Fibroblast of the aortic adventitia (primary cell): ENCODE results near the gene C12orf42. TPM values are rescaled to one million over a fixed set of nuclear protein-coding genes. Genes with fewer than 3 reads are reported as not detected.
"Not testable (repeated sequence)": the region's sequence is repeated elsewhere in the genome, so short reads cannot be mapped to it uniquely, and the experiment has no call there.

Experiments used
- DNase-seq: peaks from one replicate; pipeline ENCODE4 v3.0.0-alpha.2; 2010; ENCODE audit warnings: low read depth
- H3K4me3 ChIP-seq: 2 replicates; pipeline ENCODE4 v1.5.1; 2011; ENCODE audit warnings: low read depth, mild to moderate bottlenecking, control low read depth, low read length, moderate library complexity
- total RNA-seq: library from RNA; depleted of rRNA; stranded (reverse); fragments of >200 nt; gene quantifications from 2 replicates; pipeline ENCODE4 v1.2.3, GENCODE V29; 2012; ENCODE audit warnings: low replicate concordance
- TF ChIP-seq, protein P1 (sequence below): IDR thresholded peaks from 2 replicates; pipeline ENCODE4 v1.5.1; 2011; ENCODE audit warnings: mild to moderate bottlenecking, low read length, control low read depth, inconsistent platforms; ENCODE audit not compliant: insufficient read depth

Gene C12orf42
- total RNA-seq, 1 donor = not detected

GRCh38 chr12:103444983-103445382 is 50.8 kb downstream of the C12orf42 start:
- TF ChIP-seq, protein P1, sequence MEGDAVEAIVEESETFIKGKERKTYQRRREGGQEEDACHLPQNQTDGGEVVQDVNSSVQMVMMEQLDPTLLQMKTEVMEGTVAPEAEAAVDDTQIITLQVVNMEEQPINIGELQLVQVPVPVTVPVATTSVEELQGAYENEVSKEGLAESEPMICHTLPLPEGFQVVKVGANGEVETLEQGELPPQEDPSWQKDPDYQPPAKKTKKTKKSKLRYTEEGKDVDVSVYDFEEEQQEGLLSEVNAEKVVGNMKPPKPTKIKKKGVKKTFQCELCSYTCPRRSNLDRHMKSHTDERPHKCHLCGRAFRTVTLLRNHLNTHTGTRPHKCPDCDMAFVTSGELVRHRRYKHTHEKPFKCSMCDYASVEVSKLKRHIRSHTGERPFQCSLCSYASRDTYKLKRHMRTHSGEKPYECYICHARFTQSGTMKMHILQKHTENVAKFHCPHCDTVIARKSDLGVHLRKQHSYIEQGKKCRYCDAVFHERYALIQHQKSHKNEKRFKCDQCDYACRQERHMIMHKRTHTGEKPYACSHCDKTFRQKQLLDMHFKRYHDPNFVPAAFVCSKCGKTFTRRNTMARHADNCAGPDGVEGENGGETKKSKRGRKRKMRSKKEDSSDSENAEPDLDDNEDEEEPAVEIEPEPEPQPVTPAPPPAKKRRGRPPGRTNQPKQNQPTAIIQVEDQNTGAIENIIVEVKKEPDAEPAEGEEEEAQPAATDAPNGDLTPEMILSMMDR = no peak
- H3K4me3 ChIP-seq = no peak overlapping the region
- DNase-seq = no peak

DNA sequence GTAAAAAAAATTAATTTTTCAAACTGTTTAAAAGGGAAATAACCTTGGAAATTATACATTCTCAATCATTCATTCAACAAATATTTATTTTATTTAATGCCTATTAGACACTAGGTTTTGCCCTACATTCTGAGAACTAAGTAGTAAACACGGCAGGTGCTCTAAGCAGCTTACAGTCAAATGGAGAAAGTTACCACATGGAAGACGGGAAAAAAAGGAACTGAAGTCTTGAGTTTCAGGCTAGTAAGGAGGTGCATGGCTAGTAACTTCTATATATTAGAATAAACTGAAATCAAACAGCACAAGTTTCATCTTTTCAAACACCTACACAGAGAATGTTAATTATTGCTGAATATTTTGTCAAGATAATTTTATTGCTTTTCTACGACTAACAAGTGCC is 52.9 kb downstream of the C12orf42 start:
- no peak overlapping the region for H3K4me3 ChIP-seq
- TF ChIP-seq, protein P1 = no peak
- DNase-seq = no peak

DNA sequence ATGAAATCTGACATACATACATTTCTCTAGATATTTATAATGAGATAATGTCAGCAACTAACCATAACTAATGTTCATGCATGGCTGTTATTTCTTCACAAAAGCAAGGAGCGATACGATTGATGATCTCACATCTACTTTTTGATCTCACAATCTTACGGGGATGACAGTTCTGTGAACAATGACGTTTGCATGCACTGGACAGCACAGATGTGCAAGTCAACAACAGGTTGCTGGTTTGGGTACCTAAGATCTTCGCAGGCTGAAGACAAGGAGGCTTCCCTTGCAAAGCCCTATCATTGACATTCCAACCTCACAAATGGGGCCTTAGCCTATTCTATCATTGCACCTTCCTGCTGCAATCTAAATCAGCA is 53.6 kb downstream of the C12orf42 start:
- DNase-seq = no peak
- no peak overlapping the region for H3K4me3 ChIP-seq
- TF ChIP-seq, protein P1 = no peak

DNA sequence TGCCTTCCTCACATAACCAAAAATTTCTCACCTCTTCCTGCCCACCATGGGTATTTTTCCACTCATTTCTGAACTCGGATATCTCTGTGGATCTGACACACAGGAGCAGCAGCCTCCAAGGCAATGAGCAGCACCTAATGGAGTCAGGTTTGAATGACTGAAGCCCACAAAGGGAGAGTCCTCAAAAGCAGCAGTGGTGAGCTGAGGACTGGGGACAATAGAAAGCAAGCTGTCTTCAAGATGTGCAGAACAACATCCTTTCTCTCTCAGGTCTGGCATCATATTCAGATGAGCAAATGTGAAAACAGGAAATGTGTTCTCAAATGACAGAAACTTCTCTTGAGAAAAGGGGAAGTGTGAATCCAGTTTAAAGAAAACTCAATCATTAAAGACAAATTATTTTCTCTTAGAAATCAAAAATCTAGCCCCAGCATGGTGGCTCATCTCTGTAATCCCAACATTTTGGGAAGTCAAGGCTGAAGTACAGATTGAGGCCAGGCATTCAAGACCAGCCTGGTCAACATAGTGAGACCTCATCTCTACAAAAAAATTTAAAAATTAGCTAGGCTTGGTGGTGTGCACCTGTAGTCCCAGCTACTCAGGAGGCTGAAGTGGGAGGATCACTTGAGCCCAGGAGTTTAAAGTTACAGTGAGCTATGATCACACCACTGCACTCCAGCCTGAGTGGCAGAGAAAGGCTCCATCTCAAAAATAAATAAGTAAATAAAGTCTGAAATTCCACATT is 54.2 kb downstream of the C12orf42 start:
- no peak for DNase-seq
- TF ChIP-seq, protein P1 = no peak
- H3K4me3 ChIP-seq = no peak overlapping the region

DNA sequence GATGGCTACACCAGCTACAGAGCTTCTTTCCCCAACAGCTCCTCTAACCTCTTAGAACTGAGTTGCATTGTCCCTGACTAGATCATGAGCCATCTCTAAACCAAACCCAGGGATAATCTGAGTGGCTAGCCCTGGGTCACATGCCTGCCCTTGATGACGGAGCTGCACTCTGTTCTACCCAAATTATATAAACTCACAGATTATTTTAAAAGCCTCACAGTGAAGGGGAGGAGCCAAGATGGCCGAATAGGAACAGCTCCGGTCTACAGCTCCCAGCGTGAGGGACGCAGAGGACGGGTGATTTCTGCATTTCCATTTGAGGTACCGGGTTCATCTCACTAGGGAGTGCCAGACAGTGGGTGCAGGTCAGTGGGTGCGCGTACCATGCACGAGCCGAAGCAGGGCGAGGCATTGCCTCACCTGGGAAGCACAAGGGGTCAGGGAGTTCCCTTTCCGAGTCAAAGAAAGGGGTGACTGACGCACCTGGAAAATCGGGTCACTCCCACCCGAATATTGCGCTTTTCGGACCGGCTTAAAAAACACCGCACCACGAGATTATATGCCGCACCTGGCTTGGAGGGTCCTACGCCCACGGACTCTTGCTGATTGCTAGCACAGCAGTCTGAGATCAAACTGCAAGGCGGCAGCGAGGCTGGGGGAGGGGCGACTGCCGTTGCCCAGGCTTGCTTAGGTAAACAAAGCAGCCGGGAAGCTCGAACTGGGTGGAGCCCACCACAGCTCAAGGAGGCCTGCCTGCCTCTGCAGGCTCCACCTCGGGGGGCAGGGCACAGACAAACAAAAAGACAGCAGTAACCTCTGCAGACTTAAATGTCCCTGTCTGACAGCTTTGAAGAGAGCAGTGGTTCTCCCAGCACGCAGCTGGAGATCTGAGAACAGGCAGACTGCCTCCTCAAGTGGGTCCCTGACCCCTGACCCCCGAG is 61.3 kb downstream of the C12orf42 start:
- not testable (repeated sequence) for DNase-seq, H3K4me3 ChIP-seq

- TF ChIP-seq, protein P1 = no peak
- no peak overlapping the region for H3K4me3 ChIP-seq
- no peak for DNase-seq
Measured at GRCh38 chr12:103431950-103432349, 63.8 kb downstream of the C12orf42 start.

- TF ChIP-seq, protein P1 = no peak
Measured at GRCh38 chr12:103431387-103431786, 64.4 kb downstream of the C12orf42 start.

DNA sequence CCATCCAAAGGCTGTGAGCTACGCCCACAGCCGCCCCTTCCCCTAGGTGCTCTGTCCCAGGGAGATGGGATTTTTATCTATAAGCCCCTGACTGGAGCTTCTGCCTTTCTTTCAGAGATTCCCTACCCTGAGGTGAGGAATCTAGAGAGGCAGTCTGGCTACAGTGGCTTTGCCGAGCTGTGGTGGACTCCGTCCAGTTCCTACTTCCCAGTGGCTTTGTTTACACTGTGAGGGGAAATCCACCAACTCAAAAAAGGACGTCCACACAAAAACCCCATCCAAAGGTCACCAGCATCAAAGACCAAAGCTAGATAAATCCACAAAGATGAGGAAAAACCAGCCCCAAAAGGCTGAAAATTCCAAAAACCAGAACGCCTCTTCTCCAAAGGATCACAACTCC is 70.1 kb downstream of the C12orf42 start:
- H3K4me3 ChIP-seq = not testable (repeated sequence)

More at GRCh38 chr12:103431387-103431786, 64.4 kb downstream of the C12orf42 start:
- DNase-seq = no peak
- no peak overlapping the region for H3K4me3 ChIP-seq

GRCh38 chr12:103424849-103425586 is 70.8 kb downstream of the C12orf42 start:
- not testable (repeated sequence) for DNase-seq, H3K4me3 ChIP-seq

More for the DNA sequence above, 70.1 kb downstream of the C12orf42 start:
- not testable (repeated sequence) for DNase-seq
